ENCODE measurements around the gene IMPDH2. TPM values are rescaled to one million over a fixed set of nuclear protein-coding genes. Genes with fewer than 3 reads are reported as not detected.

Gene IMPDH2
- total RNA-seq, 1 experiment from 2014 or later = 599 TPM

GRCh38 chr3:48984663-48985062, 44.5 kb downstream of the IMPDH2 start:
- H4K20me1 ChIP-seq (ENCODE audit: insufficient read depth) = no peaks in the 10 kb centered on the region
- ATAC-seq (no peak), DNase-seq (ENCODE audit: low read depth, low spot score) (no peak)
- no peaks in the 10 kb centered on the region for H3K9me3 ChIP-seq (ENCODE audit: control insufficient read depth in 1 of 2, insufficient read depth in 1 of 2, low read depth in 1 of 2, low read length in 2 of 2)
- H3K4me1 ChIP-seq (ENCODE audit: control insufficient read depth in 1 of 2, insufficient read depth in 2 of 2, low read length in 2 of 2) = peaks cover 17% of the 10 kb centered on the region in 2 experiments
- POLR2A ChIA-PET = no interaction called here
- peaks cover 12% of the 10 kb centered on the region for H3K79me2 ChIP-seq (ENCODE audit: insufficient read depth, low read length)
- H3K9me2 ChIP-seq (ENCODE audit: insufficient read depth) = no peaks in the 10 kb centered on the region
- H3K36me3 ChIP-seq (ENCODE audit: control insufficient read depth in 1 of 2, insufficient read depth in 2 of 2, low read length in 2 of 2) = peaks cover 26 to 37% of the 10 kb centered on the region in 2 experiments
- no TSS peak for BruUV-seq (replicated peaks)
- H3K27me3 ChIP-seq (ENCODE audit: insufficient read depth, low read length) = no peaks in the 10 kb centered on the region
- H3K27ac ChIP-seq (ENCODE audit: low read depth, low read length) = no peak overlapping the region
- CTCF ChIA-PET = interaction anchor here (0.7 kb wide), 1 partner anchor 23 kb away, joined by 3 read pairs; the partner anchor contains the start of gene WDR6
- no peak overlapping the region for H3K4me3 ChIP-seq (replicated peaks in 1 of 2; ENCODE audit: low read depth in 1 of 2, low read length in 2 of 2)
- TF ChIP-seq SP1 (IDR thresholded peaks at IDR 0.05; ENCODE audit: low read depth) (no peak), ELF1 (IDR thresholded peaks at IDR 0.05; ENCODE audit: borderline replicate concordance, low read depth) (no peak), MAX (IDR thresholded peaks at IDR 0.05) (no peak), YY1 (IDR thresholded peaks at IDR 0.05; ENCODE audit: extremely low read depth, insufficient replicate concordance, low read depth, low read length) (no peak), RAD21 (IDR thresholded peaks at IDR 0.05; ENCODE audit: low read depth) (no peak)
- TF ChIP-seq, protein P1, sequence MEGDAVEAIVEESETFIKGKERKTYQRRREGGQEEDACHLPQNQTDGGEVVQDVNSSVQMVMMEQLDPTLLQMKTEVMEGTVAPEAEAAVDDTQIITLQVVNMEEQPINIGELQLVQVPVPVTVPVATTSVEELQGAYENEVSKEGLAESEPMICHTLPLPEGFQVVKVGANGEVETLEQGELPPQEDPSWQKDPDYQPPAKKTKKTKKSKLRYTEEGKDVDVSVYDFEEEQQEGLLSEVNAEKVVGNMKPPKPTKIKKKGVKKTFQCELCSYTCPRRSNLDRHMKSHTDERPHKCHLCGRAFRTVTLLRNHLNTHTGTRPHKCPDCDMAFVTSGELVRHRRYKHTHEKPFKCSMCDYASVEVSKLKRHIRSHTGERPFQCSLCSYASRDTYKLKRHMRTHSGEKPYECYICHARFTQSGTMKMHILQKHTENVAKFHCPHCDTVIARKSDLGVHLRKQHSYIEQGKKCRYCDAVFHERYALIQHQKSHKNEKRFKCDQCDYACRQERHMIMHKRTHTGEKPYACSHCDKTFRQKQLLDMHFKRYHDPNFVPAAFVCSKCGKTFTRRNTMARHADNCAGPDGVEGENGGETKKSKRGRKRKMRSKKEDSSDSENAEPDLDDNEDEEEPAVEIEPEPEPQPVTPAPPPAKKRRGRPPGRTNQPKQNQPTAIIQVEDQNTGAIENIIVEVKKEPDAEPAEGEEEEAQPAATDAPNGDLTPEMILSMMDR (IDR thresholded peaks at IDR 0.05 in 2 of 3, conservative IDR thresholded peaks at IDR 0.05 in 1 of 3; ENCODE audit: borderline replicate concordance in 1 of 3, insufficient read depth in 1 of 3, low read depth in 2 of 3, low read length in 2 of 3) = no peak
- RAD21 ChIA-PET (ENCODE audit: low non-redundant PET in 1 of 2, low total read pairs in 2 of 2, uncharacterized antibody in 2 of 2, unreplicated experiment in 2 of 2) = no interaction called here
- H3K9ac ChIP-seq (ENCODE audit: low read length) = no peak overlapping the region
- intact Hi-C loops (cut with micrococcal nuclease) = no loop called here
- H2AFZ ChIP-seq (ENCODE audit: low read depth, low read length, poor library complexity, severe bottlenecking) = no peak overlapping the region
- no peak overlapping the region for H3K4me2 ChIP-seq (ENCODE audit: low read length)

DNA sequence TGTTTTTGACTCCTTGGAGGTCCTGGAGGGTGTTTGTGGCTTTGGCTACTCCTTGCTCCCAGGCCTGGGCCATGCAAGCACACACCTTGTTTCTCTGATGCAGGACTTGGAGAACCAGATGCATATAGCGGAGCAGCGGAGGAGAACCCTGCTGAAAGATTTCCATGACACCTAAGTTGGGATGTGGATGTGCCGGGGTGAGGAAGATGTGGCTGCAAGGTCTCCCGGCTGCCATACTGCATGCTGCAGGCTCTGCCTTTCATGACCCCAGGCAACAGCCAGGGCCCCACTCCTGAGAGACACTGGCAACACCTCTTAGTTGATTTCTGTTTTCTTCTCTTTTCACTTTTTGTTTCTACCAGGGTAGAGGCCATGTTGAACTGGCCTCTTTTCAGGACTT, 46.1 kb downstream of the IMPDH2 start:
- Histone ChIP-seq H3K4me2 (ENCODE audit: low read length) (no peak overlapping the region), H3K4me1 (ENCODE audit: control insufficient read depth in 1 of 2, insufficient read depth in 2 of 2, low read length in 2 of 2) (peaks cover 2 to 5% of the 10 kb centered on the region in 2 experiments; a peak in 1 of 4 replicates), H3K27ac (ENCODE audit: low read depth, low read length) (no peak overlapping the region), H3K36me3 (ENCODE audit: control insufficient read depth in 1 of 2, insufficient read depth in 2 of 2, low read length in 2 of 2) (peaks cover 36 to 45% of the 10 kb centered on the region in 2 experiments), H3K9ac (ENCODE audit: low read length) (no peak overlapping the region), H3K4me3 (replicated peaks in 1 of 2; ENCODE audit: low read depth in 1 of 2, low read length in 2 of 2) (no peak overlapping the region), H4K20me1 (ENCODE audit: insufficient read depth) (no peaks in the 10 kb centered on the region), H3K79me2 (ENCODE audit: insufficient read depth, low read length) (peaks cover 4% of the 10 kb centered on the region; the same call in 1 of the 2 replicates), H3K9me3 (ENCODE audit: control insufficient read depth in 1 of 2, insufficient read depth in 1 of 2, low read depth in 1 of 2, low read length in 2 of 2) (no peaks in the 10 kb centered on the region), H2AFZ (ENCODE audit: low read depth, low read length, poor library complexity, severe bottlenecking) (no peak overlapping the region), H3K27me3 (ENCODE audit: insufficient read depth, low read length) (no peaks in the 10 kb centered on the region), H3K9me2 (ENCODE audit: insufficient read depth) (no peaks in the 10 kb centered on the region)
- ATAC-seq (no peak), DNase-seq (ENCODE audit: low read depth, low spot score) (no peak)
- BruUV-seq (replicated peaks) = no TSS peak
- RAD21 ChIA-PET (ENCODE audit: low non-redundant PET in 1 of 2, low total read pairs in 2 of 2, uncharacterized antibody in 2 of 2, unreplicated experiment in 2 of 2) = no interaction called here
- POLR2A ChIA-PET = no interaction called here
- TF ChIP-seq SRF (IDR thresholded peaks at IDR 0.05; ENCODE audit: low read depth) (no peak), SP1 (IDR thresholded peaks at IDR 0.05; ENCODE audit: low read depth) (no peak), FOSL1 (IDR thresholded peaks at IDR 0.05; ENCODE audit: low read depth) (no peak), SIN3A (IDR thresholded peaks at IDR 0.05; ENCODE audit: low read depth) (no peak), EZH2 (IDR thresholded peaks at IDR 0.05) (no peak), JUND (IDR thresholded peaks at IDR 0.05) (no peak), ZNF274 (IDR thresholded peaks at IDR 0.05; ENCODE audit: low read depth, low read length) (no peak), ATF3 (IDR thresholded peaks at IDR 0.05) (no peak), YY1 (IDR thresholded peaks at IDR 0.05; ENCODE audit: extremely low read depth, insufficient replicate concordance, low read depth, low read length) (no peak)
- TF ChIP-seq, protein P2, sequence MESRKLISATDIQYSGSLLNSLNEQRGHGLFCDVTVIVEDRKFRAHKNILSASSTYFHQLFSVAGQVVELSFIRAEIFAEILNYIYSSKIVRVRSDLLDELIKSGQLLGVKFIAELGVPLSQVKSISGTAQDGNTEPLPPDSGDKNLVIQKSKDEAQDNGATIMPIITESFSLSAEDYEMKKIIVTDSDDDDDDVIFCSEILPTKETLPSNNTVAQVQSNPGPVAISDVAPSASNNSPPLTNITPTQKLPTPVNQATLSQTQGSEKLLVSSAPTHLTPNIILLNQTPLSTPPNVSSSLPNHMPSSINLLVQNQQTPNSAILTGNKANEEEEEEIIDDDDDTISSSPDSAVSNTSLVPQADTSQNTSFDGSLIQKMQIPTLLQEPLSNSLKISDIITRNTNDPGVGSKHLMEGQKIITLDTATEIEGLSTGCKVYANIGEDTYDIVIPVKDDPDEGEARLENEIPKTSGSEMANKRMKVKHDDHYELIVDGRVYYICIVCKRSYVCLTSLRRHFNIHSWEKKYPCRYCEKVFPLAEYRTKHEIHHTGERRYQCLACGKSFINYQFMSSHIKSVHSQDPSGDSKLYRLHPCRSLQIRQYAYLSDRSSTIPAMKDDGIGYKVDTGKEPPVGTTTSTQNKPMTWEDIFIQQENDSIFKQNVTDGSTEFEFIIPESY (IDR thresholded peaks at IDR 0.05; ENCODE audit: extremely low read depth, insufficient replicate concordance, low read length) = no peak
- intact Hi-C loops (cut with micrococcal nuclease) = no loop called here
- CTCF ChIA-PET = no interaction called here

Data from HCT116 (cell line).